ENCODE results near the gene OTUD3. TPM values are rescaled to one million over a fixed set of nuclear protein-coding genes. Genes with fewer than 3 reads are reported as not detected.
A peak's percentile ranks its signal among the peaks of the same experiment; 100 is the strongest.
"Not testable (repeated sequence)": the region's sequence is repeated elsewhere in the genome, so short reads cannot be mapped to it uniquely, and the experiment has no call there.

Gene OTUD3
- total RNA-seq, 1 experiment from 2014 or later, result 9.7 TPM

DNA sequence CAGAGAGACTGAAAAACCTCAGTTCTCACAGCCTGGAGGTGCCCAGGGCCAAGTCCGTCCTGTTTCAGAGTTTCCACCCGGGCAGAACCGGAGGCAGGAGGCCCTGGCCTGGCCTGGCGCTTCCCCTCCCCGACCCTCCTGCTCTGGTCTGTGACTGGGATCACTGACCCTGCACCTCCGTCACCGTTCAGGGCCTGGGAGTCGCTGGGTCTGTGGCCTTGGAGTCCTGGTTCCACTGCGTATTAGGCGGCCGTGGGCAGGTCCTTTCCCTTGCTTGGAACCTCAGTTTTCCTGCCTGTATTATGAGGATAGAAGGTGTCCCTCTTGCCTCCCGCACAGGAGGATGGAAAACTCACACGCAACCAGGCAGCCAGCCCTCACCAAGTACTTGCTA lies 41.8 kb downstream of the OTUD3 start:
- CTCF ChIA-PET, result no interaction called here
- H3K9me3 ChIP-seq (ENCODE audit: insufficient read depth, low read depth), result no peaks in the 10 kb centered on the region
- no TSS peak for BruUV-seq (replicated peaks)

DNA sequence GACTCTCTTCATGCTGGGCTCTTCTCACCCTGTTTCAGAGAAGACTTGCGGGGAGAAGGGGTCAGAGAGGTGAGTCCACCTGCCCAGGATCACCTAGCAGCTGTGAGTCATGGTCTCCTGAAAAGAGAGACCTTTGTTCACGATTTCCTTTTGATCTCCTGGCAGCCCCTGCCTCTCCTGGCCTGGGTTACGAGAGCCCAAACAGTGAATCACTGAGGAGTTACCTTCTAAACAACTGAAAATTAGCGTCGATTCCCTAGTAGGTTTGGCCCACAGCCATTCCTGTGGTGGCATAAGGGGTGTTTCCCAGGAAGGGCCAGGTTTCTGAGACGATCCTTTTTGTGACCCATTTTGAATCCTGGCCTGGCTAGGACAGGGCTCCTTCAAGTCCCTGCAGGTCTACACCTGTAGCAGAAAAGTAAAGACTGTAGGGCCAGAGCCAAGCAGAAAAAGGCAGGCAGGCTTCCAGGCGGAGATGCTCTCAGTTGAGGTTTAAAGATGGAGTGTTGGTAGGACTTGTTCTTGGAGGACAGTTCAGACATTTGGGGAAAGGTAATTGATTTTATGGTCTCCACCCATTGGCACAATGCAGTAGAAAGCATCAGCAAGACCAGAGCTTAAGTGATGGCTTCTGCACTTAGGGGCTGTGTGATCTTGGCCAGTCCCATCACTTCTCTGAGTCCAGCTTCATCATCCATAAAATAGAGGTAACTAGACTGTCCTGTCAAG lies 43.3 kb downstream of the OTUD3 start:
- H3K27me3 ChIP-seq (ENCODE audit: insufficient read depth, low read depth), result no peaks in the 10 kb centered on the region
- no peaks in the 10 kb centered on the region for H3K36me3 ChIP-seq (ENCODE audit: low read depth)
- intact Hi-C loops (cut with micrococcal nuclease; ENCODE audit: unreplicated experiment), result loop anchor here (1.0 to 10.0 kb wide), 3 partner anchors 24 to 709 kb away; partner anchors contain the start of gene PINK1
- TSS peak; percentile 93 for BruUV-seq (replicated peaks)
- H3K4me1 ChIP-seq (replicated peaks; ENCODE audit: insufficient read depth), result peaks cover 74% of the 10 kb centered on the region
- H2AFZ ChIP-seq, result no peak overlapping the region
- peaks cover 33% of the 10 kb centered on the region for H3F3A ChIP-seq (ENCODE audit: insufficient read depth, low read depth)
- H3K4me3 ChIP-seq, result no peak overlapping the region
- H3K27ac ChIP-seq, result peak overlapping the region; percentile 92
- ChIA-PET CTCF (no interaction called here), POLR2A (ENCODE audit: unreplicated experiment) (interaction anchor here (0.6 kb wide), 1 partner anchor 247 kb away, joined by 10 read pairs; no protein-coding TSS in a partner anchor)
- H3K4me2 ChIP-seq, result peak overlapping the region; percentile 78
- TF ChIP-seq, protein P1, sequence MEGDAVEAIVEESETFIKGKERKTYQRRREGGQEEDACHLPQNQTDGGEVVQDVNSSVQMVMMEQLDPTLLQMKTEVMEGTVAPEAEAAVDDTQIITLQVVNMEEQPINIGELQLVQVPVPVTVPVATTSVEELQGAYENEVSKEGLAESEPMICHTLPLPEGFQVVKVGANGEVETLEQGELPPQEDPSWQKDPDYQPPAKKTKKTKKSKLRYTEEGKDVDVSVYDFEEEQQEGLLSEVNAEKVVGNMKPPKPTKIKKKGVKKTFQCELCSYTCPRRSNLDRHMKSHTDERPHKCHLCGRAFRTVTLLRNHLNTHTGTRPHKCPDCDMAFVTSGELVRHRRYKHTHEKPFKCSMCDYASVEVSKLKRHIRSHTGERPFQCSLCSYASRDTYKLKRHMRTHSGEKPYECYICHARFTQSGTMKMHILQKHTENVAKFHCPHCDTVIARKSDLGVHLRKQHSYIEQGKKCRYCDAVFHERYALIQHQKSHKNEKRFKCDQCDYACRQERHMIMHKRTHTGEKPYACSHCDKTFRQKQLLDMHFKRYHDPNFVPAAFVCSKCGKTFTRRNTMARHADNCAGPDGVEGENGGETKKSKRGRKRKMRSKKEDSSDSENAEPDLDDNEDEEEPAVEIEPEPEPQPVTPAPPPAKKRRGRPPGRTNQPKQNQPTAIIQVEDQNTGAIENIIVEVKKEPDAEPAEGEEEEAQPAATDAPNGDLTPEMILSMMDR (conservative IDR thresholded peaks at IDR 0.05), result no peak
- TF ChIP-seq EZH2 (IDR thresholded peaks at IDR 0.05; ENCODE audit: low read depth), result no peak
- H3K9me3 ChIP-seq (ENCODE audit: insufficient read depth, low read depth), result no peaks in the 10 kb centered on the region; the same call in 1 of the 2 replicates
- no peaks in the 10 kb centered on the region for H3K79me2 ChIP-seq (ENCODE audit: low read depth)
- DNase-seq, result peak; percentile 86 to 97
- H3K9me2 ChIP-seq (ENCODE audit: insufficient read depth), result no peaks in the 10 kb centered on the region
- H4K20me1 ChIP-seq (ENCODE audit: insufficient read depth), result no peaks in the 10 kb centered on the region

More for the DNA sequence above, 41.8 kb downstream of the OTUD3 start:
- no peak overlapping the region for H3K27ac ChIP-seq
- no peak for DNase-seq
- H2AFZ ChIP-seq, result no peak overlapping the region
- intact Hi-C loops (cut with micrococcal nuclease; ENCODE audit: unreplicated experiment), result loop anchor here (5.0 to 10.0 kb wide), 2 partner anchors 288 to 711 kb away; partner anchors contain the start of gene PINK1
- no peaks in the 10 kb centered on the region for H3K79me2 ChIP-seq (ENCODE audit: low read depth)
- H3K4me3 ChIP-seq, result no peak overlapping the region
- no peaks in the 10 kb centered on the region for H3K9me2 ChIP-seq (ENCODE audit: insufficient read depth)
- TF ChIP-seq, protein P1 (conservative IDR thresholded peaks at IDR 0.05), result no peak
- no peak for TF ChIP-seq EZH2 (IDR thresholded peaks at IDR 0.05; ENCODE audit: low read depth)
- POLR2A ChIA-PET (ENCODE audit: unreplicated experiment), result no interaction called here
- H3K4me1 ChIP-seq (replicated peaks; ENCODE audit: insufficient read depth), result peaks cover 75% of the 10 kb centered on the region
- no peaks in the 10 kb centered on the region for H4K20me1 ChIP-seq (ENCODE audit: insufficient read depth)
- H3K4me2 ChIP-seq, result 0 out of 2 replicates have a peak overlapping the region, but pooled peaks have one; percentile 36
- no peaks in the 10 kb centered on the region for H3K27me3 ChIP-seq (ENCODE audit: insufficient read depth, low read depth)
- no peaks in the 10 kb centered on the region for H3K36me3 ChIP-seq (ENCODE audit: low read depth)
- H3F3A ChIP-seq (ENCODE audit: insufficient read depth, low read depth), result peaks cover 33% of the 10 kb centered on the region

GRCh38 chr1:19926296-19927129 lies 44.3 kb downstream of the OTUD3 start:
- DNase-seq, result peak; percentile 64 to 87
- H2AFZ ChIP-seq, result no peak overlapping the region
- TF ChIP-seq, protein P1 (conservative IDR thresholded peaks at IDR 0.05), result no peak
- TF ChIP-seq EZH2 (IDR thresholded peaks at IDR 0.05; ENCODE audit: low read depth), result no peak
- no TSS peak for BruUV-seq (replicated peaks)
- H3K9me2 ChIP-seq (ENCODE audit: insufficient read depth), result no peaks in the 10 kb centered on the region
- peaks cover 33% of the 10 kb centered on the region for H3F3A ChIP-seq (ENCODE audit: insufficient read depth, low read depth)
- peaks cover 64% of the 10 kb centered on the region for H3K4me1 ChIP-seq (replicated peaks; ENCODE audit: insufficient read depth)
- H4K20me1 ChIP-seq (ENCODE audit: insufficient read depth), result no peaks in the 10 kb centered on the region
- no peak overlapping the region for H3K4me3 ChIP-seq
- intact Hi-C loops (cut with micrococcal nuclease; ENCODE audit: unreplicated experiment), result loop anchor here (10.0 kb wide), 1 partner anchor 708 kb away; the partner anchor contains the start of gene PINK1
- ChIA-PET POLR2A (ENCODE audit: unreplicated experiment) (interaction anchor here (0.6 kb wide), 1 partner anchor 48 kb away, joined by 3 read pairs; no protein-coding TSS in a partner anchor), CTCF (no interaction called here)
- no peaks in the 10 kb centered on the region for H3K36me3 ChIP-seq (ENCODE audit: low read depth)
- no peaks in the 10 kb centered on the region; the same call in 1 of the 2 replicates for H3K9me3 ChIP-seq (ENCODE audit: insufficient read depth, low read depth)
- peak overlapping the region; percentile 78 for H3K4me2 ChIP-seq
- peak overlapping the region; percentile 92 for H3K27ac ChIP-seq
- H3K79me2 ChIP-seq (ENCODE audit: low read depth), result no peaks in the 10 kb centered on the region
- no peaks in the 10 kb centered on the region for H3K27me3 ChIP-seq (ENCODE audit: insufficient read depth, low read depth)

DNA sequence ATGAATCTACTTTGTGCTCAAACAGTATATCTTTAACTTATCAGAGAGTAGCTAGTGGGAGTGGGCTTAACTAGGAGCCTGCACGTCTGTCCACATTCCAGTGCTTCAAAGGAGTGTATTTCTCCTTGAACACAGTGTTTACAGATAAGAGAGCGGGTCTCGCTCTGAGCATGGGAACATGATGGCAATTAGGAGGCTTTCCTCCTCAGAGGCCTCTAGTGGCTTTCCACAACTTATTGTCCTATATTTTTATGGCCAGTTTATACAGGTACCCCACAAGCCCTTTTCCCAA lies 44.9 kb downstream of the OTUD3 start:
- BruUV-seq (replicated peaks); H3K4me3 ChIP-seq; H2AFZ ChIP-seq; H3K27me3 ChIP-seq (ENCODE audit: insufficient read depth, low read depth); H3K9me2 ChIP-seq (ENCODE audit: insufficient read depth); H3K9me3 ChIP-seq (ENCODE audit: insufficient read depth, low read depth); CTCF ChIA-PET; H3K36me3 ChIP-seq (ENCODE audit: low read depth); DNase-seq; H4K20me1 ChIP-seq (ENCODE audit: insufficient read depth); H3K79me2 ChIP-seq (ENCODE audit: low read depth): not testable (repeated sequence)
- POLR2A ChIA-PET (ENCODE audit: unreplicated experiment), result interaction anchor here (0.6 kb wide), 1 partner anchor 48 kb away, joined by 3 read pairs; no protein-coding TSS in a partner anchor
- peak overlapping the region; percentile 92 for H3K27ac ChIP-seq
- intact Hi-C loops (cut with micrococcal nuclease; ENCODE audit: unreplicated experiment), result loop anchor here (10.0 kb wide), 1 partner anchor 708 kb away; the partner anchor contains the start of gene PINK1
- peak overlapping the region; percentile 78 for H3K4me2 ChIP-seq
- peaks cover 30% of the 10 kb centered on the region for H3F3A ChIP-seq (ENCODE audit: insufficient read depth, low read depth)
- peaks cover 58% of the 10 kb centered on the region for H3K4me1 ChIP-seq (replicated peaks; ENCODE audit: insufficient read depth)

Measured in PC-9 (cell line).